Hindlimb muscle (tissue), 1 donor: ENCODE data around the gene CDK16. TPM values are rescaled to one million over a fixed set of nuclear protein-coding genes. Genes with fewer than 3 reads are reported as not detected.

Source experiments
- DNase-seq: peaks from one replicate; pipeline ENCODE4 v3.0.0-alpha.2; 2013
- polyA plus RNA-seq: library from polyadenylated mRNA; unstranded; fragments of 120-200 nt; gene quantifications from one replicate; pipeline ENCODE4 v1.2.1, GENCODE V29; 2013; ENCODE audit not compliant: insufficient read length

CDK16 gene
- polyA plus RNA-seq, 1 donor, result 122 TPM

DNA sequence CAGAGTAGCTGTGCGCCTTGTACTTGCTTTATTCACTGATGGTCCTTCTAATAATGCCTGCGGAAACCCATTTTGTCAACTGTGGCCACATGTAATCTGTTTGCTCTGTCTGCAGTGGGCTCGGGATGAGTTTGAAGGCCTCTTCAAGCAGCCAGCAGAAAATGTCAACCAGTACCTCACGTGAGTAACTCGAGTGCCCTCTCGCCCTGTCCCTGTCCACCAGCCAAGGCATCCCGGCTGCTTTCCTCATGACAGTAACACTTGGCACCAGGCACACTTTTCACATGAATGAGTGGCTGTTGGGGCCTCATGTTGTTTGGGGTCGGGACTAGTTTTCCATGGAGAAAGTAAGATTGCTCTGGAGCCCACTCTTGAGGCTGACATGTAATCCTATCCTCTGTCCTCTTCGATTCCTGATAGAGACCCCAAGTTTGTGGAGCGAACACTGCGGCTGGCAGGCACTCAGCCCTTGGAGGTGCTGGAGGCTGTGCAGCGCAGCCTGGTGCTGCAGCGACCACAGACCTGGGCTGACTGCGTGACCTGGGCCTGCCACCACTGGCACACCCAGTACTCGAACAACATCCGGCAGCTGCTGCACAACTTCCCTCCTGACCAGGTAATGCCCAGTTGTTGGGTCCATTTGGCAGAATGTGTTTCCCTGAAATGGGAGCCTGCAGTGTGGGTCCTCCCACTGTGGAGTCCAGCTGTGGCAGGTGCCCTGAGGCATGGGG lies 8.8 kb upstream of the CDK16 start:
- no peak for DNase-seq

DNA sequence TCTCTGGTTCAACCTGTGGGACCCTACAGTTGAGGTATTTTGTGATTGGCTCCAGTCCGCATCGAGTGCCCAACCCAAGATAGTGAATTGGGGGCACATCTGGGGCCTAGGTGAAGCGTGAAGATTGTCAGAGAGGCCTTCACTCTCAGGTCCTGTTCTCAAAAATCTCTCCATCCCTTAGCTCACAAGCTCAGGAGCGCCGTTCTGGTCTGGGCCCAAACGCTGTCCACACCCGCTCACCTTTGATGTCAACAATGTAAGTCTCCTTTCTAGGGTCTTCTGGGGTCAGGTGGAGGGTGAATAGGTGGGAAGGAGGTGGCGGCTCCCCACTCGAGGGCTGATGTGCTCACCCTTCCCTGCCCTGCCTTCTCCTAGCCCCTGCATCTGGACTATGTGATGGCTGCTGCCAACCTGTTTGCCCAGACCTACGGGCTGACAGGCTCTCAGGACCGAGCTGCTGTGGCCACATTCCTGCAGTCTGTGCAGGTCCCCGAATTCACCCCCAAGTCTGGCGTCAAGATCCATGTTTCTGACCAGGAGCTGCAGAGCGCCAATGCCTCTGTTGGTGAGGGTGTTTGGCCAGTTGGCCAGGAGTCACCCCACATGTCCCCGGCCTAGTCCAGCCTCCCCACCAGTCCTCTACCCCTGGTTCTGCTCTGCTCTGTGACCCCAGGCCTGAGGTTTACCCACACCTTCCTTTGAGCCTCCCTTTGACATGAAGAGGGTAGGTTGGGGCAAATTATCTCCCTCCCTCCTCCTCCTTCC lies 7.6 kb upstream of the CDK16 start:
- no peak for DNase-seq

DNA sequence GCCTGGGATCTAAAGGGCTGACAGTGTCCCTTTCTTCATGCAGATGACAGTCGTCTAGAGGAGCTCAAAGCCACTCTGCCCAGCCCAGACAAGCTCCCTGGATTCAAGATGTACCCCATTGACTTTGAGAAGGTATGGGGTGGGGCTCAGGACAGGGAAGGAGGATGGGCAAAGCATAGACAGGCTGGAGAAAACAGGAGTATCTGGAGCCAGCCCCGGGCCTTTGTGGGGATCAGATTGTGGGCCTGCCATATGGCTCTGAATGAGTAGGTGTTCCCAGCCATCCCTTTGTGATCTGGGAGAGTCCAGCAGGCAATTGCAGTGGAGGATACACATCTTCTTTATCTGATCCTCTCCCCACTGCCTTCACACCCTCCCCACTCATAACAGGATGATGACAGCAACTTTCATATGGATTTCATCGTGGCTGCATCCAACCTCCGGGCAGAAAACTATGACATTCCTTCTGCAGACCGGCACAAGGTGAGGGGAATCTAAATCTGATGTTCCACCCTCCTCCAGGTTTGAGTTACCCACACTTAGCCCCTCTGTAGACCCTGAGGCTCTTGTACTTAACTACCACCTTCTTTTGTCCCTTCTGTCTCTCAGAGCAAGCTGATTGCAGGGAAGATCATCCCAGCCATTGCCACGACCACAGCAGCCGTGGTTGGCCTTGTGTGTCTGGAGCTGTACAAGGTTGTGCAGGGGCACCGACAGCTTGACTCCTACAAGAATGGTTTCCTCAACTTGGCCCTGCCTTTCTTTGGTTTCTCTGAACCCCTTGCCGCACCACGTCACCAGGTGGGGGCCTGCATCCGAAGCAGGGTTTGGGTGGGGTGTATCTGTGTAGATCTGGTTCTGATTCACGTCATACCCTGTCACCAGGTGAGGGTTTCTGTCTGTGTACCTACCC lies 5.8 kb upstream of the CDK16 start:
- no peak for DNase-seq

DNA sequence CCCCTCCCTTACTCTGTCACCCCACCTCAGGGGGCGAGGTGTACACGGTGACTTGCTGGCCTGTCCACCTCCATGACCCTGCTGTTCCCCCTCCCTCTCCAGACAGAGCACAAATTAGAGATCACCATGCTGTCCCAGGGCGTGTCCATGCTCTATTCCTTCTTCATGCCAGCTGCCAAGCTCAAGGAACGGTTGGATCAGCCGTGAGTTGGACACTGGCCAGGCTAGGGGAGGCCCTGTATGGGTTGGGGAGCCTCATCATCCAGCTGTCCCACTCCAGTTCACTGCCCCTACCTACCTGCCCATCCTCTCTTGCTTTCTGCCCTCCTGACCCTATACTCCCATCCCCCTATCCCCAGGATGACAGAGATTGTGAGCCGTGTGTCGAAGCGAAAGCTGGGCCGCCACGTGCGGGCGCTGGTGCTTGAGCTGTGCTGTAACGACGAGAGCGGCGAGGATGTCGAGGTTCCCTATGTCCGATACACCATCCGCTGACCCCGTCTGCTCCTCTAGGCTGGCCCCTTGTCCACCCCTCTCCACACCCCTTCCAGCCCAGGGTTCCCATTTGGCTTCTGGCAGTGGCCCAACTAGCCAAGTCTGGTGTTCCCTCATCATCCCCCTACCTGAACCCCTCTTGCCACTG lies 3.9 kb upstream of the CDK16 start:
- no peak for DNase-seq

DNA sequence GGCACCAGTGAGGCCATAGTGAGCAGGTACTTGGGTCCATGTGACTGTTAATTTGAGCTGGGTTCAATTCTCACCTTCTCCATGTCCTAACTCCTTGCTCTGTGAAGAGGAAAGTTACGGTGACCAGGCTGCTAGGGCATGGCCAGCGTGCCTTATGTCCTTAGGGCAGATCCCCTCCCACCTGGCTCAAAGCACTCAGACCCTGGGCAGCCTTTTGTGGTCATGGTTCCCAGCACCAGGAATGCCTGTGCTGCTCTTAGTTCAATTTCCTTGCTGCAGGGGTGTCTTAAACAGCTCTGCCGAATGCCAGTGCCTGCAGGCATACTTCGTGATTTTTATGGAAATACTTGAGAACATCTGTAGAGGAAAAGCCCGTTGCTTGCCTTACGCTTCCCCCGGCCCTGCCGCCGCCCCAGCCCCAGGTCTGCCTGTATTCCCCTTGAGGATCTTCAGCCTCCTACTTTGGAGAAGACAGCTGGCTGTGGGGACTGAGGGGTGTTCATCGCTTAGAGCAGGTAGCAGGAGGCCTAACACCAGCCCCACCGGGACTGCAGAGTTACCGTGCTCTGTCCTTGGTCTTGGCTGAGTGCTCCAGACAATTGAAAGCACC lies 3.1 kb upstream of the CDK16 start:
- DNase-seq, result no peak

DNA sequence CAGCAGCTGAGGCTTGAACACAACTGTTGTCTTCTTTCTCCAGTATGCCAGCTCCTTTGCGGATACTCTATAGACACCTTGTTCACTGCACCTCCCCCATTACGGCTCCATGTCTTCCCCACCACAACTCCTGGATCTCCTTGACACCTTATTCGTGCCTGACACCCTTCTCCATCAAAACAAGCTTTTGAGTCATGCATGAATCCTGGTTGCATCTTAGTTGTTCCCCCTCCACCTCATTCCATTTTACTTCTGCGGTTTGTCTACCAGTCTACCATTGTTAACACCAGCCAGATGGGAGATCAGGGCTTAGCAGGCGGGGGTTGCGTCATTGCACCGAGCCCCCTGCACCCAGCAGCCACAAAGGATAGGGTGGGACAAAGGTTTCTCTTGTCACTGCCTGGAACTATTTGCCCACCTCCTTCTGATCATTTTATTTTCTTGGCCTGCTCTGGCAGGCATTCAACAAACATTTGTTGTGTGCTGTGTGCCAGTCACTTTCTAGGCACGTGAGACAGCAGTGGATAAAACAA lies 2.0 kb upstream of the CDK16 start:
- no peak for DNase-seq

DNA sequence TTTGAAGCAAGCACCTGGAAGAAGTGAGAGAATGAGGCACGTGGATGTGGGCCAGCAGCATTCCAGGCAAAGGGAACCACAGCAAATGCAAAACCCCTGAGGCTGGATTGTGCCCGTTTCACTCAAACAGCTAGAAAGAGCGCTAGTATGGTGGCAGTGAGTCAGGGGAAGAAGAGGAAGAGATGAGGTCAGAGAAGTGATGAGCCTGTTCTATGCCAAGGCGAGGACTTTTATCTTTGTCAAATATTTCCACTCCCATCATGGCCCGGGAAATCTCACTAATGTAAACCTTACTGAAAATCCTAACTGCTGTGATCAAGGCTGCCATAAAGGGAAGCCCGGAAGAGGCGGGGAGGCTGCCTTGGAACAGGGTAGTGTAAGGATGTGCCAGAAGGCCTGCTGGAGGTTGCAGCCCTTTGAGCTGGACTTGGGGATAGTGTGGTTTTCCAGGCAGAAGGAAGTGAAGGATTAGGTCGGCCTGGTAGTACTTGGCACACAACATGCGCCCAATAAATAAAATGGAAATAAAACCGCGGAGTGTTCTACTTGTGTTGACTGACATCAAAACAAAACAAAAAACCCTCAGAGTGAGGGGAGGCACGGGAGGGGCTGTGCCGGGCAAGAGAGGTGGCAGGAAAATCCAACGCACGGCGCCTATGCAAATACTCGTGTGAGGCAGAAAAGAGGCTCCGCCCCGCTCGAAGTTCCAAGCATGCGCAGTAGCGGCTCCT lies 1.2 kb upstream of the CDK16 start:
- no peak for DNase-seq

DNA sequence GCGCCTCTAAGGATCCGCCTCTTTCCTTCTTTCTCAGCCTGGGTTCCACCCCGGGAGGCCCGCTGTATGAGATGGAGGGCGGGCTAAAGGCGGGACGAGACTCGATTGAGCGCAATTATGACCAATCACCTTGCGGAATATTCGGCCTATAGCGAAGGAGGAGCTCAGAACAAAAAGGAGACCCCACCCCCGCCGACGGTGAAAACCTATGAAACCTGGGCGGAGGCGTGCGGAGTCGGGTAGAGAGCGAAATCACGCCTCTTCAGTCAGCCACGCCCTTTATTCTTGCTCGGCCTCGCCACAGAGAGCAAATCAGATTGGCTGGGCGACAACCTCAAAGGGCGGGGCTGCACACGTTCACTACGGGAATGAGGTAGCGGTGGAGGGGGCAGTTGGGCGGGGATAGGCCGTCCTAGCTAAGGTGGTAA lies 615 bp upstream of the CDK16 start:
- peak; percentile 94 for DNase-seq

DNA sequence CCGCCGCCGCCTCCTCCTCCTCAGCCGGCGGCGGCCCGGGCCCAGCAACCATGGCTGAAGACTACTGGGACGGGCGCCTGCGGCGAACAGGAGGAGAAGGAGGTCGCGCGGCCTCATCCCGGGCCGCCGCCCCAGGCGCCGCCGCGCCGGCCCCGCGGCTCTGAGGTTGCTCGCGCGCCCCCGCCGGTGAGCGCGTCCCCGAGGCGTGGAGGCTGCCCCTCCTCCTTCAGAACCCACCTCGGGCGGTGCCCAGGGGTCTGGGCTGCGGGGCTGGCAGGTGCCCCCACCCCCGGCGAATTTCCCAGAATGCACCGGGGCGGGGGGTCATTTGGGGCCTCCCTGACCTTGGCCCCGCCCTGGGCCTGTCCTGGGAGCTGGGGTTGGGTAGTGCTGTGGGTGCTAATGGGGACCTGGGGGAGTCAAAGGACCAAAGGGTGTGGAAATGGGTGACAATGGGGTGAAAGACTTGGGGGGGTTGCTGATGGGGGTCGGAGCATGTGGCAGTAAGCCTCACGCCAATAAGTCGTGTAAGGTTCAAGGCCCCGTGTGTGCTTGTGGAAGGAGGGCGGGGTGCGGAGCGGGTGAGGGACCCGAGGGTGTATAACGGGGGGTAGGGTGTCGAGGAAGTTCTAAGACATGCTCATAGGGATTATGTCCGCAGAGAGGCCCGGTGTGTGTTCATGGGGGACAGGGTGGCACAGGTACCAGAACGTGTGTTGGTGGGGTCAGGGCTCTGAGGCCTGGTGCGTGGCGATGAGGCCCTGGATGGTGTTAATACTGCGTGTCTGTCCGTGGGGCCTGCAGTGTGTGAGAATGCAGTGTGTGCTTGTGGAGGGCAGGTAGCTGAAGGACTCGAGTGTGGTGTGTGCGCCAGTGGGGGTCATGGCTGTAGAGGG lies 687 bp downstream of the CDK16 start:
- no peak for DNase-seq

DNA sequence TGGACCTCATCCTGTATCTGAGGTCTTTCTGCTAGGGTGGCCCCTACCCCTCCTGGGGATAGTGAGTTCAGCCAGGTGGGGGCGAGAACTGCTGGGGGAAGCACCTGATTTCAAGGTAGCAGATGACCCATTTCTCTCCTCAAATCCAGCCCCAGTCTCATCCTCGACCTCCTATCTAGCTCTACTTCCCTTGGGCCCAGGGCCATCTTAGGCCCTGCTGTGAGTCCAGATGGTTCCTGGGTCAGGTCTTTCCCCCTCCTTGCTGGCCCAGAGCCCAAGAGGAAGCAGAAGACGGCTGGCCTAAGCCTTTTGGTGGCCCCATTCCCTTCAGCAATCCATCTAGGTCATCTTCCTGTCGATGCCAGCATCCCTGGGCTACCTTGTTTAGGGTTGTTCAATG lies 3.3 kb downstream of the CDK16 start:
- no peak for DNase-seq

DNA sequence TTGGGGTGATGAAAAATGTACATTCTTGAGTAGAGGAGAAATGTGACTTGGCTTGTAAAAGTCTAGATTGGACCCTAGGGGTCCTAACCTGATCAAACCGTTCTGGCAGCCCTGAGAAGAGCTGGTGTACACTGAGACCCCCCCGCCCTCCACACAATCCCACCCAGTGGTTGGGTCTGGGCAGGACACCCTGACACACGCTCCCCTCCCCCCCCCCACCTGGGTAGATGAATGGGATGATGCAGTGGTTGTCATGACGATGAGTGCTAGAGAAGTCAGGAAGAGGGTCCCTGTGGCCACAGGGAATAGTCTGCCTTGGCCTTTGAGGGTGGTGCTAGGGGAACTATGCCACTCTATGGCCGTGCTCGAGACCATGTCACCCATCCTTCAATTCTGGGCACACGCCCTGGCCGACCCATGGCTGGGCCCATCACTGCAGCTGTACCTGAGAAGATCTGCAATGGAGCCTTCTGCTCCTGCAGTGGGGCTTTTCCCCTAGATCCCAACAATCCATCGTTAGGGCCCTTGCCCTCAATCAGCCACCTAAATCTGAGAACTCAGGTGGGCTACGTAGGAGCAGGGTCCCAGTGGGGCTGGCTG lies 4.4 kb downstream of the CDK16 start:
- no peak for DNase-seq

DNA sequence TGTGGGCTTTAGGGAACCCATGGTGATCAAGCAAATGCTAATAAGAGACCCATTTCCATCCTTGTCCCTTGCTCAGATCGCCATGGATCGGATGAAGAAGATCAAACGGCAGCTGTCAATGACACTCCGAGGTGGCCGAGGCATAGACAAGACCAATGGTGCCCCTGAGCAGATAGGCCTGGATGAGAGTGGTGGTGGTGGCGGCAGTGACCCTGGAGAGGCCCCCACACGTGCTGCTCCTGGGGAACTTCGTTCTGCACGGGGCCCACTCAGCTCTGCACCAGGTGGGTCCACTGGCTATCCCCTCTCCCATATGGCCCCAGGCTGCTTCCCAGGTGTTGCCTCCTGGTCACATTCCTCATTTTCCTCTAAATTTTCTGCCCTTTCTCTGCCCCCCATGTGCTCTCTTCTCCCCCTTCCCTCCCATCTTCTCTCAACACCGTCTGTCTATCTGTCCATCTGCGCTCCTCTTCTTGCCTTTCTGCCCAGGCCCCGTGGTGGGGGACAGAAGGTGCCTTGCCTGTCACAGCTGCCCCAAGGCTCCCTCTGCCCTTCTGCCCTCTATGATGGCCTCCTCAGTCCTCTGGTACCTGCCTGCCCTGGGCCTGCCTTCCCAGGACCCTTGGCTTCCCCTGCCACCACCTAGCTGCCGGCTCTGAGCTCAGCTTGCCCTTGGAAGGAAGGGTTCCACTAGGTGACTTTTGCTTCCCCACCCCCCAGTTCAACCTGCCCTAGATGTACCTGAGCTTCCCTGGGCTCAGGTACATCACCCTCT lies 5.2 kb downstream of the CDK16 start:
- no peak for DNase-seq

DNA sequence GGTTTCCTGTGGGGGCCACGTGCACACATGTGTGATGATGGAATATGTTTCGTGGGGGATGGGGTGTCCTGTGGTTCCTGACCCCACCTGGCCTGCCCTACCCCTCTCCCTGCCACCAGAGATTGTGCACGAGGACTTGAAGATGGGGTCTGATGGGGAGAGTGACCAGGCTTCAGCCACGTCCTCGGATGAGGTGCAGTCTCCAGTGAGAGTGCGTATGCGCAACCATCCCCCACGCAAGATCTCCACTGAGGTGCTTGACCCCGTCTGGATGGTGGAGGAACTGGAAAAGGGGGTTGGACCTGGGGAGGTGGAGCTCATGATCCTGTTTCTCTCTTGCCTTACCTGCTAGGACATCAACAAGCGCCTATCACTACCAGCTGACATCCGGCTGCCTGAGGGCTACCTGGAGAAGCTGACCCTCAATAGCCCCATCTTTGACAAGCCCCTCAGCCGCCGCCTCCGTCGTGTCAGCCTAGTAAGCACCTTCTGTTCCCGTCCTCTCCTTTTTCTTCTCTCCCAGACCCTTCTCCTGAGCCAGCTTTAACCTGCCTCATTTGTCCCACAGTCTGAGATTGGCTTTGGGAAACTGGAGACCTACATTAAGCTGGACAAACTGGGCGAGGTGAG lies 5.9 kb downstream of the CDK16 start:
- no peak for DNase-seq

DNA sequence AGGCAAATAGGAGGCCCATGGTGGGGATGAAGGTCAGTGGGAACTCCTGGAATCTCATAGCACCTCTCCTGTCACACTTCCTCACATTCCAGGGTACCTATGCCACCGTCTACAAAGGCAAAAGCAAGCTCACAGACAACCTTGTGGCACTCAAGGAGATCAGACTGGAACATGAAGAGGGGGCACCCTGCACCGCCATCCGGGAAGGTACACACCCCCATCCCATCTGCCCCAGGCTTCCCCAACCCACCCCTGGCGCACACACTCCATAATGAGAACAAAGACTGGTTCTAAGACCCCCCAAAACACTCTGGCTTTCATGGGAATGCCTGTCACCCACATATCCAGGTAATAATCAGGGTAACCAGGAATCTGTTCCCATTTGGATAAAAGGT lies 6.4 kb downstream of the CDK16 start:
- DNase-seq, result no peak

DNA sequence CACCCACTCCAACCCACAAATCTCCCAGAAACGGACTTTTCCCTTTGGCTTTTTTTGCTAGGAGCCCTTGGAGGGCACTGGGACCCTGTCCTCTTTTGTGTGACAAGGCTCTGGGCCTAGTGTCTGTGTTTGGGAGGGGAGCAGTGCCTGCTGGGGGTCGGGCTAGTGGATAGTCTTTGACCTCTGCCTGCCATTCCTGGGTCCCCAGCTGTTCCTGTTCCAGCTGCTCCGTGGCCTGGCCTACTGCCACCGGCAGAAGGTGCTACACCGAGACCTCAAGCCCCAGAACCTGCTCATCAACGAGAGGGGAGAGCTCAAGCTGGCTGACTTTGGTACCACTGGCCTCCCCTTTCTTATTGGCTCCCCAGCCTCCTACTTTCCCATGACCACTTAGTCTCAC lies 7.6 kb downstream of the CDK16 start:
- DNase-seq, result no peak

DNA sequence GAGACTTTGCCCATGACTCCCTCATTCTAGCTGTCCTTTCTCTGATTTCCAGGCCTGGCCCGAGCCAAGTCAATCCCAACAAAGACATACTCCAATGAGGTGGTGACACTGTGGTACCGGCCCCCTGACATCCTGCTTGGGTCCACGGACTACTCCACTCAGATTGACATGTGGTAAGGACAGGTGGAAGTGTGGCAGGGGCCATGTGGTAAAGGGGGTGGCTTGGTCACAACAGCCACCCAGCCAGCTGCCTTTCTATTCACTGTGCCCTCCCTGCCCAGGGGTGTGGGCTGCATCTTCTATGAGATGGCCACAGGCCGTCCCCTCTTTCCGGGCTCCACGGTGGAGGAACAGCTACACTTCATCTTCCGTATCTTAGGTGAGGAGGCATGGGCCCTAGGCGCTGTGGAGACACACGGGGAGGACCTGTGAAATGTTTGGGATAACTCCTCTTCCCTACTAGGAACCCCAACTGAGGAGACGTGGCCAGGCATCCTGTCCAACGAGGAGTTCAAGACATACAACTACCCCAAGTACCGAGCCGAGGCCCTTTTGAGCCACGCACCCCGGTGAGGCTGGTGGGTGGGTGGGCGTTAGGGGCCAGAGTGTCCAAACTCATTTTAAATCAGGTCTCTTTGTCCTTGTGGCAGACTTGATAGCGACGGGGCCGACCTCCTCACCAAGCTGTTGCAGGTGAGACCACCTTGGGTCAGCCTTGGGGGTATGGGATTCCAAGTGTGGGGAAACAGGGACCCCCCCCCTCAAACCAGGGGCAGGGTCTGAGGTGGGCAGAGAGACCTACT lies 8.3 kb downstream of the CDK16 start:
- DNase-seq, result no peak

DNA sequence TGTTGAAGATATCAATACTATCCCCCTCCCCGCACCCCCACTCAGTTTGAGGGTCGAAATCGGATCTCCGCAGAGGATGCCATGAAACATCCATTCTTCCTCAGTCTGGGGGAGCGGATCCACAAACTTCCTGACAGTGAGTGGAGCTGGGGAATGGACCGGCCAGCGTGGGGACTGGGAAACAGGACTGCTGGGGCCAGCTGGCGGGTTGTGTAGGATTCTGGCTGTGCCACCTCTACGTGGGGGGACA lies 8.8 kb downstream of the CDK16 start:
- DNase-seq, result no peak
